Adrenal gland (tissue), 12 donors: ENCODE results near the gene MTMR11. TPM values are rescaled to one million over a fixed set of nuclear protein-coding genes. Genes with fewer than 3 reads are reported as not detected.

ENCODE experiments used
- DNase-seq, 7 donors: peaks; one replicate each; pipeline ENCODE4 v3.0.0-alpha.2; 2019 to 2020
- H3K27ac ChIP-seq, 5 donors: fragments of 200-600 bp; sonication (generic) in 4 of 5; 1 replicate in 3 of 5; 2 replicates in 2 of 5; pipeline versions ENCODE4 v1.5.1 to v1.8.0; 2016 to 2020; ENCODE audit warnings: mild to moderate bottlenecking in 1 of 5
- H3K27me3 ChIP-seq: fragments of 200-600 bp; 2 replicates; pipeline ENCODE4 v1.8.0; 2021
- H3K36me3 ChIP-seq, 2 donors: fragments of 200-600 bp; replicated peaks in 1 of 2; 1 replicate in 1 of 2; 2 replicates in 1 of 2; pipeline versions ENCODE4 v1.5.1 to v1.8.0; 2018 to 2022
- H3K4me1 ChIP-seq, 2 donors: fragments of 200-600 bp; replicated peaks in 1 of 2; 1 replicate in 1 of 2; 2 replicates in 1 of 2; pipeline versions ENCODE4 v1.5.1 to v1.8.0; 2018 to 2021
- H3K4me3 ChIP-seq, 4 donors: fragments of 200-600 bp; sonication (generic) in 3 of 4; one replicate each; pipeline ENCODE4 v1.5.1; 2016 to 2018
- H3K9me3 ChIP-seq, 3 donors: fragments of 200-600 bp; sonication (generic) in 1 of 3; replicated peaks in 1 of 3; 1 replicate in 2 of 3; 2 replicates in 1 of 3; pipeline versions ENCODE4 v1.5.1 to v1.8.0; 2016 to 2021
- CTCF ChIP-seq, 6 experiments: fragments of 450-650 bp in 4 of 6; fragments of 200-600 bp in 2 of 6; sonication (generic) in 1 of 6; IDR thresholded peaks; 1 replicate in 5 of 6; 2 replicates in 1 of 6; pipeline versions ENCODE4 v1.5.1 to v1.8.0; 2016 to 2021; ENCODE audit warnings: antibody characterized with exemption in 6 of 6, mild to moderate bottlenecking in 2 of 6, moderate library complexity in 1 of 6
- POLR2A ChIP-seq, 2 donors: fragments of 450-650 bp; IDR thresholded peaks; one replicate each; pipeline ENCODE4 v1.6.1; 2017; ENCODE audit warnings: antibody characterized with exemption in 2 of 2, mild to moderate bottlenecking in 2 of 2, moderate library complexity in 1 of 2
- WGBS, 4 donors: extraction: QIAGEN DNeasy Blood & Tissue Kit in 2 of 4; methylation state at CpG; one replicate each; pipeline versions ENCODE4 v1.1.5 to v1.1.7; 2013 to 2017; 5-methylcytosine and 5-hydroxymethylcytosine counted together
- intact Hi-C, 2 donors: fragments of 100-400 bp; cut with DNase I; formaldehyde crosslinking; loops; one replicate each; pipeline versions ENCODE4 v1.14.1 to v1.15.0; 2022 to 2023
- polyA plus RNA-seq, 3 donors: library from polyadenylated mRNA; stranded (reverse); fragments of 200-250 nt in 2 of 3; fragments of 350-450 nt in 1 of 3; fragmentation: Illumina TruSeq in 1 of 3; extraction: RNeasy Lipid Tissue Mini Kit (QIAGEN cat#74804) in 1 of 3; gene quantifications; one replicate each; pipeline ENCODE4 v1.2.3, GENCODE V29; 2013 to 2014
- total RNA-seq, 9 donors: library from RNA; depleted of rRNA in 4 of 9; stranded (reverse); fragments of >200 nt in 4 of 9; fragments of 120-200 nt in 1 of 9; fragmentation: NEBNext Ultra II Directional in 1 of 9; extraction: Animal tissue kit (Norgen Biotek cat#: 25700) in 1 of 9; gene quantifications; one replicate each; pipeline versions ENCODE4 v1.1.0 to v1.2.4, GENCODE V29; 2013 to 2023
- donor health status: healthy with polysubstance abuse.
- donor health status: Bipolar disorder and iron deficiency.
- donor health status: DM: yes; HTN: yes; CAD: no.
- donor health status: DM: no; HTN: no; CAD: no.
- donor health status: DM: no; HTN: no; CAD: no.
- donor health status: DM: yes; HTN: yes; CAD: no.

MTMR11 gene
- total and polyA plus RNA-seq, 12 donors: 14.5 to 70.6 (median 46.4) TPM

- TF ChIP-seq POLR2A (IDR thresholded peaks at IDR 0.05): peak; percentile 61 to 92
- TF ChIP-seq CTCF (IDR thresholded peaks at IDR 0.05): no peak
- Histone ChIP-seq H3K9me3 (no peaks in the 10 kb centered on the region), H3K27me3 (no peaks in the 10 kb centered on the region), H3K4me1 (peaks cover 0 to 6% of the 10 kb centered on the region in 2 donors), H3K4me3 (peak within 1 kb of the TSS in 3 of 4 donors; percentile 30 to 74 (median 50)), H3K27ac (peak within 1 kb of the TSS; percentile 29 to 94 (median 64)), H3K36me3 (no peaks in the 10 kb centered on the region)
- intact Hi-C loops: no loop called here
- WGBS, 4 donors: 3 to 29% (median 8%) methylated on average over 10 to 65 of the region's 65 CpGs
- peak; percentile 92 to 97 (median 95) for DNase-seq
These were observed 37.0 kb downstream of the MTMR11 start, which contains the start of gene BOLA1 for GRCh38 chr1:149899460-149900284. Gene BOLA1, plus strand, starts transcription at chr1:149899568. Its CDS starts 492 bp downstream, at chr1:149900060.

- DNase-seq: peak in 2 of 7 donors; percentile 7 to 13
- no peaks in the 10 kb centered on the region for H3K27me3 ChIP-seq
- no peak overlapping the region for H3K27ac ChIP-seq
- H3K4me1 ChIP-seq: peaks cover 0 to 6% of the 10 kb centered on the region in 2 donors
- 86 to 93% (median 91%) methylated on average over 4 of the region's 4 CpGs for WGBS, 4 donors
- no peak overlapping the region for H3K4me3 ChIP-seq
- H3K9me3 ChIP-seq: no peaks in the 10 kb centered on the region
- H3K36me3 ChIP-seq: no peaks in the 10 kb centered on the region
- TF ChIP-seq POLR2A (IDR thresholded peaks at IDR 0.05) (no peak), CTCF (IDR thresholded peaks at IDR 0.05) (no peak)
- intact Hi-C loops: no loop called here
These were observed 40.1 kb downstream of the MTMR11 start for GRCh38 chr1:149896575-149896974.

- Histone ChIP-seq H3K4me1 (peaks cover 9 to 15% of the 10 kb centered on the region in 2 donors), H3K27me3 (no peaks in the 10 kb centered on the region), H3K9me3 (no peaks in the 10 kb centered on the region), H3K27ac (peak overlapping the region; percentile 95 to 100 (median 99)), H3K4me3 (peak overlapping the region in 1 of 4 donors; percentile 81), H3K36me3 (no peaks in the 10 kb centered on the region)
- TF ChIP-seq POLR2A (IDR thresholded peaks at IDR 0.05): no peak
- TF ChIP-seq CTCF (IDR thresholded peaks at IDR 0.05): no peak
- 18 to 27% (median 20%) methylated on average over 6 of the region's 6 CpGs for WGBS, 4 donors
- intact Hi-C loops: no loop called here
- DNase-seq: peak; percentile 37 to 82 (median 52)
These were observed 47.7 kb downstream of the MTMR11 start for GRCh38 chr1:149888999-149889289.

GRCh38 chr1:149888247-149888998, 48.3 kb downstream of the MTMR11 start:
- peak in 5 of 6 experiments; percentile 28 to 60 (median 51) for TF ChIP-seq CTCF (IDR thresholded peaks at IDR 0.05)
- peak in 1 of 2 donors; percentile 38 for TF ChIP-seq POLR2A (IDR thresholded peaks at IDR 0.05)
- intact Hi-C loops: no loop called here
- Histone ChIP-seq H3K27ac (peak overlapping the region; percentile 95 to 100 (median 99)), H3K4me3 (peak overlapping the region in 2 of 4 donors; percentile 48 to 81), H3K9me3 (no peaks in the 10 kb centered on the region), H3K4me1 (peaks cover 9 to 15% of the 10 kb centered on the region in 2 donors), H3K36me3 (no peaks in the 10 kb centered on the region), H3K27me3 (no peaks in the 10 kb centered on the region)
- DNase-seq: peak; percentile 75 to 93 (median 83)
- WGBS, 4 donors: 4 to 5% (median 4%) methylated on average over 28 of the region's 28 CpGs
